BLaER1 treated with 17β-estradiol and CSF1 and Interleukin-3, amounts not matched to agents 10 nM and 100 nM (cell line): Measurements from ENCODE around the gene ADGRD2.

Source experiments
- H3K27ac ChIP-seq, 11 experiments: shearing (Covaris generic); formaldehyde crosslinking; 2 replicates each; pipeline ENCODE4 v1.8.1; 2022
- H3K27me3 ChIP-seq, 11 experiments: shearing (Covaris generic); formaldehyde crosslinking; 2 replicates each; pipeline ENCODE4 v1.8.1; 2022
- H3K36me3 ChIP-seq, 11 experiments: shearing (Covaris generic); formaldehyde crosslinking; 2 replicates each; pipeline ENCODE4 v1.8.1; 2022
- H3K4me1 ChIP-seq, 10 experiments: shearing (Covaris generic); formaldehyde crosslinking; 2 replicates each; pipeline ENCODE4 v1.8.1; 2022
- H3K4me2 ChIP-seq, 11 experiments: shearing (Covaris generic); formaldehyde crosslinking; 2 replicates each; pipeline ENCODE4 v1.8.1; 2022
- H3K4me3 ChIP-seq, 10 experiments: shearing (Covaris generic); formaldehyde crosslinking; 2 replicates each; pipeline ENCODE4 v1.8.1; 2022
- H3K9ac ChIP-seq, 11 experiments: shearing (Covaris generic); formaldehyde crosslinking; 2 replicates each; pipeline ENCODE4 v1.8.1; 2022
- H3K9me3 ChIP-seq, 11 experiments: shearing (Covaris generic); formaldehyde crosslinking; replicated peaks in 1 of 11; 2 replicates each; pipeline ENCODE4 v1.8.1; 2022
- H4K20me1 ChIP-seq, 11 experiments: shearing (Covaris generic); formaldehyde crosslinking; 2 replicates each; pipeline ENCODE4 v1.8.1; 2022
- Cebpa-rat ChIP-seq, 11 experiments: shearing (Covaris generic); IDR thresholded peaks; 2 replicates each; pipeline ENCODE4 v1.8.1; 2022

Gene ADGRD2

DNA sequence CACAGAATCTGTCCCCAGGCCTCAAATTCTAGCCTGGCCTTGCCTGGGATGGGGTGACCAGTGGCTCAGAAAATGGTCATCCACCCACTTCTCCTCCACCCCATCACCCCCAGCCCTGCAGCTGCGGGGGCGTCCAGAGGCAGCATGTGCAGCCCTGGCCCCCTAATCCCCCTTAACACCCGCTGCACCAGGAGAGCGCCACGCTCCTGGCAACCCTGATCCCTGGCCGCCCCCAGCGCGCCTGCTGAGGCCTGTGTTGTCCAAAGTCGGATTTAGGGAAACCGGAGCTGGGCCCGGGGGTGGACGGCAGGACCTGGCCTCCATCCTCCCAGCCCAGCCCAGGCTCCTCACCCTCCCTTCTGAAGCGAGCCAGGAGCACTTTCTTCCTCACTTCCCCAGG is 35.0 kb downstream of the ADGRD2 start:
- no peak overlapping the region for H3K4me2 ChIP-seq
- H3K4me3 ChIP-seq = no peak overlapping the region
- H3K9ac ChIP-seq = no peak overlapping the region
- no peak overlapping the region for H3K27ac ChIP-seq
- TF ChIP-seq Cebpa-rat (IDR thresholded peaks at IDR 0.05) = no peak
- no peaks in the 10 kb centered on the region; a peak in 1 of 22 replicates for H4K20me1 ChIP-seq
- no peaks in the 10 kb centered on the region for H3K36me3 ChIP-seq
- H3K4me1 ChIP-seq = peaks cover 0 to 8% (median 0%) of the 10 kb centered on the region in 10 experiments; a peak in 4 of 20 replicates
- H3K9me3 ChIP-seq = no peaks in the 10 kb centered on the region
- no peaks in the 10 kb centered on the region for H3K27me3 ChIP-seq

DNA sequence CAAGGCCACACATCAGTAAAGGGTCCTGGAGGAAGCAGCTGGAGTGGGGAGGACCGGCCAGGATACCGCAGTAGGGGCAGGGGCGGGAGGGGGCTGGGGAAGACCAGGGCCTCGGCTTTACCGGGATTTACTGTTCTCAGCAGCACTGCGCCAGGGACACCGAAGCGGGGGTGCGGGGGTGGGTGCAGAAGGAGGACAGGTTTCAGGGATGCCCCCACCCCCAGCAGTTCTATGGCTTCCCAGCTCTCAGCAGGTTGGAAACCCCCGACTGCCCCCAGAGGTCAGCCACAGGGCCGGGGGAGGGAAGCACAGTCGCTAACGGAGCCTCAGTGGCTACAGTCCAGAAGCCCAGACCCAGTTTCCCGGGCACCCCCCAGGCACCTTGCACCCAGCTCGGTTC is 35.7 kb downstream of the ADGRD2 start:
- peaks cover 0 to 1% (median 0%) of the 10 kb centered on the region in 10 experiments; a peak in 1 of 20 replicates for H3K4me1 ChIP-seq
- no peak overlapping the region for H3K27ac ChIP-seq
- no peak overlapping the region for H3K4me2 ChIP-seq
- H3K9me3 ChIP-seq = no peaks in the 10 kb centered on the region
- H3K36me3 ChIP-seq = no peaks in the 10 kb centered on the region
- no peak overlapping the region for H3K9ac ChIP-seq
- no peak overlapping the region for H3K4me3 ChIP-seq
- no peaks in the 10 kb centered on the region for H4K20me1 ChIP-seq
- H3K27me3 ChIP-seq = no peaks in the 10 kb centered on the region
- TF ChIP-seq Cebpa-rat (IDR thresholded peaks at IDR 0.05) = no peak

DNA sequence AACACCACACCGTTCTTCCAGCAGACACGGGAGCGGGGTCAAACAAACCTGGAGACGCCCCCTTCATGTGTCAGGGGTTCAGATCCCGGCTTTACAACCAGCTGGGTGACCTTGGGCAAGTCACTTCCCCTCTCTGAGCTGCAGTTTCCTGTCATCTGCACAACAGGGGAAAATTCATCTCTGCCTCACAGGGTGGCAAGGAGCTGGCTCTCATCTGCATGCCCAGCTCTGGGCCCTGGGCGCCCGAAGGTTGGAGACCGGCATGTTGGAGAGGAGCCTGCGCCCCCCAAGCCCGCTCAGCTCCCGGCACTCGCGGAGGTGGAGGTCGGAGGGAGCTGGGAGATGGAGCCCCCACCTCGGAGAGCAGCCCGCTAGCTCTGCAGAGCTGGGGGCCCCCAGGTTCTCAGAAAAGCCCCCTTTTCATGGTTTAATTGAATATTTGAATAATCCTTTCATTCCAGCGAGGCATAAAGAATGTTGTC is 36.6 kb downstream of the ADGRD2 start:
- no peaks in the 10 kb centered on the region for H3K27me3 ChIP-seq
- no peak overlapping the region for H3K27ac ChIP-seq
- H3K4me1 ChIP-seq = no peaks in the 10 kb centered on the region
- no peak for TF ChIP-seq Cebpa-rat (IDR thresholded peaks at IDR 0.05)
- no peaks in the 10 kb centered on the region for H4K20me1 ChIP-seq
- H3K9ac ChIP-seq = no peak overlapping the region
- no peaks in the 10 kb centered on the region for H3K36me3 ChIP-seq
- H3K4me2 ChIP-seq = no peak overlapping the region
- H3K9me3 ChIP-seq = no peaks in the 10 kb centered on the region
- H3K4me3 ChIP-seq = no peak overlapping the region

DNA sequence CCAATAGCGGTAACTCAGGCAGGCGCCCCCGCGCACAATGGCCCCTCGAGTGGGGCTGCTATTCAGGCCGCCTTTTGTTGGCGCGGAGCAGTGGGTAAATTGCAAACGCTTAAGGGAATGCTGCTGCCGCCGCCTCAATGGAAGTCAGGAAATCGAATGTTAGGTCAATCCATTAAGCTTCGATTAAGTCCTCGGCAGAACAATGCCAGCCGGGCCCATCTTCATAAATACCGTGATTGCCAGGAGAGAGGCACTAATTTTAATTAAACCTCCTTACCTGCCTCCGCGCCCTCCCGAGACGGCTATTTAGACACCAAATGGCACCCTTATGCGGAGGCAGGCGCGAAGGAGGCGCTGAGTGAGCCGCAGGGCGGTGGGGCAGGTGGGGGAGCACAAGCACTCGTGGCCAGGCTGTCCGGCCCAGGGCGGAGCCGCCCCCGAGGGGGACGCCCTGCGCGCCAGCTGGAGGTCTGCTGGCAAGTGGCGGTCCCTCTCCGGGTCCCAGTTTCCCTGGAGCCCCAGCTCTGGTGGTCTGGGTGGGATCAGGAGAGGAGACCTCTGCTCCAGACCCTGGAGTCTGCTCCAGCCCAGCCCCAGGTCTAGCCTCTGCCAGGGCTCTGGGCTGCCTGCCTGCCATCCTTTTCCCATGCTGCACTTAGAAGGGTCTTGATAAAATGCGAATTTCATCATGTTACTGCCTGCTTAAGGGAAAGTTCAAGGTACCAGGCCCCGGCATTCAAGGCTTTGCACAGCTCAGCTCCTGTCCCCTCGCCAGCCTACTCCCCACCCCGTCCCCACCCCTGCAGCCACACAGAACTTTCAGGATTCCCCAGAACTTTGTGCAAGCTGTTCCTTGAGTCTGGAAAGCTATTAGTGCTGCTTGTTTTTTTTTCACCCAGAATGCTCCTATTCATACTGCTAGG is 37.3 kb downstream of the ADGRD2 start:
- no peak for TF ChIP-seq Cebpa-rat (IDR thresholded peaks at IDR 0.05)
- H4K20me1 ChIP-seq = no peaks in the 10 kb centered on the region
- no peaks in the 10 kb centered on the region for H3K4me1 ChIP-seq
- H3K4me2 ChIP-seq = no peak overlapping the region
- H3K9me3 ChIP-seq = no peaks in the 10 kb centered on the region
- no peaks in the 10 kb centered on the region for H3K27me3 ChIP-seq
- no peak overlapping the region for H3K27ac ChIP-seq
- no peak overlapping the region for H3K9ac ChIP-seq
- H3K4me3 ChIP-seq = no peak overlapping the region
- no peaks in the 10 kb centered on the region for H3K36me3 ChIP-seq

GRCh38 chr9:124488641-124489210 is 38.5 kb downstream of the ADGRD2 start:
- H3K27me3 ChIP-seq = no peaks in the 10 kb centered on the region
- no peak overlapping the region for H3K4me2 ChIP-seq
- no peak overlapping the region for H3K27ac ChIP-seq
- H3K4me1 ChIP-seq = no peaks in the 10 kb centered on the region
- no peak overlapping the region for H3K9ac ChIP-seq
- peaks cover 0 to 2% (median 0%) of the 10 kb centered on the region in 11 experiments; a peak in 1 of 22 replicates for H4K20me1 ChIP-seq
- no peaks in the 10 kb centered on the region for H3K36me3 ChIP-seq
- no peak for TF ChIP-seq Cebpa-rat (IDR thresholded peaks at IDR 0.05)
- H3K9me3 ChIP-seq = no peaks in the 10 kb centered on the region
- H3K4me3 ChIP-seq = no peak overlapping the region

DNA sequence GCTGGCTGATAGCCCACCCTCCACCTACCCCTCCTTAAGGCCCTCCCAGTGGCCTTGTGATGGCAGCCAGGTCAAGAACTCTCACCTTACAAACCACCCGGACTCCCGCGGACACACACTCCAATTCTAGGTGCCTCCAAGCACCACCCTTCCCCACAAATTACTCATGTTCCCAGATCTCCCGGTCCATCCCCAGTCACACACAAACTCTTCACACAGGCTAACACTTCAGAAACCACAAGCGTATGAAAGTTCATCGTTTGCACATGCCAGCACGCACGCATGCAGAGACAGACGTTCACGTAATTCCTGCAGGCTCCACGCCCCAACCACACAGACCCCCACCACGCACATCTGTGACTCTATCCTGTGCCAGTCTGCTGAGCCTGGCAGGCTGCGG is 39.0 kb downstream of the ADGRD2 start:
- peaks cover 0 to 6% (median 0%) of the 10 kb centered on the region in 11 experiments; a peak in 1 of 22 replicates for H4K20me1 ChIP-seq
- no peak overlapping the region for H3K27ac ChIP-seq
- no peaks in the 10 kb centered on the region for H3K36me3 ChIP-seq
- H3K4me2 ChIP-seq = no peak overlapping the region
- H3K4me1 ChIP-seq = no peaks in the 10 kb centered on the region
- no peak overlapping the region for H3K9ac ChIP-seq
- TF ChIP-seq Cebpa-rat (IDR thresholded peaks at IDR 0.05) = no peak
- H3K9me3 ChIP-seq = no peaks in the 10 kb centered on the region
- no peaks in the 10 kb centered on the region for H3K27me3 ChIP-seq
- H3K4me3 ChIP-seq = no peak overlapping the region

DNA sequence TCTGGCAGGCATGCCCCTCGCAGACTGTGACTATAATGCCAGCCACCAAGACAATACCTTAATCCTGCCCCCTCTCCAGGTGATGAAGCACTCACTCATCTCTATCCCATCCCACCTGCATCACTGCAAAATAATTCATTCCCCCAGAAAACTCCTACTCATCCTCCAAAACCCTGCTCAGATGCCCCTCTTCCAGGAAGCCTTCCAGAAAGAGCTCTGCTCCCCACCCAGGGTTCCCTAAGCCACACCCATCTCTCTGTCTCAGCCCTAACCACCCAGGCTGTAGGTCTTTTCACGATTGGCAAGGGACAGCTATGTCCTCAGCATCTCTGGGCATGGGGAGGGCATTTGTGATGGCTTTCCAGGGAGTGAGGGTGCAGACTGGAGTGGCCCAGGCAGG is 39.8 kb downstream of the ADGRD2 start:
- Histone ChIP-seq H3K9me3 (no peaks in the 10 kb centered on the region), H3K4me2 (no peak overlapping the region), H3K27me3 (no peaks in the 10 kb centered on the region), H3K27ac (no peak overlapping the region), H3K4me1 (0 out of 20 replicates have a peak, but pooled peaks cover 0 to under 1% (median 0%) of the 10 kb centered on the region in 10 experiments), H3K4me3 (no peak overlapping the region), H3K9ac (no peak overlapping the region), H3K36me3 (no peaks in the 10 kb centered on the region), H4K20me1 (peaks cover 0 to 6% (median 0%) of the 10 kb centered on the region in 11 experiments; a peak in 1 of 22 replicates)
- no peak for TF ChIP-seq Cebpa-rat (IDR thresholded peaks at IDR 0.05)

DNA sequence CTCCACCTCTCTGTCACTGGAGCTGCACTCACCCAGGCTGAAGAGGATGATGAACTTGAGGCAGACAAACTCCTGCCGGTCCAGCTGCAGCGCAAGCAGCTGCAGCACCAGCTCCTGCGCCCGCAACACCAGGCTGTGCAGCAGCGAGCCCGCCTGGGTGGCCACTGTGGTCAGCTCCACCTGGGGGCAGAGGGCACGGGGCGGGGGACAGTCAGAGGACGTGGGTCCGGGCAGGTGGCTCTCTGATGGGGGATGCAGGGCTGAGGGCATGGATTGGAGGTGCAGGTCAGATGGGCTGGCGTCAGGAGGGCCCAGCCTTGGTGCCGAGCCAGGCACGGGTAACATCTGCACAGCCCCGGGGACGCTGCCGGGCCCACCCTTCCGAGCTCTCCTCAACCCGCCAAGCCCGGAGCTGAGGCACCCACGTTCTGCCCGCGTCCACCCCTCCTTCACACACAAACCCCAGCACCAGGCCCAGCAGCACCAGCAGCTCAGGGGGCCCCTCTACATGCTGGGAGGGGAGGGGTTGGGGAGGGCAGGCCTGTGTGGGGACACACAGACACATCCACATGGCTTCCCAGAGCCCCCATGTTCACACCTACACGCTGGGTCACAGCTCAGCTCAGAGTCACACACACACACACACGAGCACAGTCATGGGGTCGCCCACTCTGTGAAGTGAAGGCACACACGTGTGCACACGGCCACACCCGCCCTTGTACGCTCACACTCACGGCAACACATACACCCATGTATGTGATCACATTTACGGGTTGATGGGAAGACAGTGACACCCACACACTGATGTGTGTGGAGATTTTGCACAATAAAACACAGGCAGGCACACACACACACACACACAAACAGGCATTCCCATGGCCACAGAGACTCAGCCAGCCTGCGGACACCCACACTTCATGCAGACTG is 41.1 kb downstream of the ADGRD2 start:
- H3K9ac ChIP-seq = no peak overlapping the region
- H3K4me3 ChIP-seq = no peak overlapping the region
- TF ChIP-seq Cebpa-rat (IDR thresholded peaks at IDR 0.05) = no peak
- H3K36me3 ChIP-seq = no peaks in the 10 kb centered on the region
- H3K27ac ChIP-seq = no peak overlapping the region
- no peaks in the 10 kb centered on the region for H3K9me3 ChIP-seq
- no peak overlapping the region for H3K4me2 ChIP-seq
- H3K27me3 ChIP-seq = no peaks in the 10 kb centered on the region
- H3K4me1 ChIP-seq = peaks cover 9 to 14% (median 11%) of the 10 kb centered on the region in 10 experiments
- H4K20me1 ChIP-seq = peaks cover 0 to 6% (median 0%) of the 10 kb centered on the region in 11 experiments; a peak in 1 of 22 replicates

DNA sequence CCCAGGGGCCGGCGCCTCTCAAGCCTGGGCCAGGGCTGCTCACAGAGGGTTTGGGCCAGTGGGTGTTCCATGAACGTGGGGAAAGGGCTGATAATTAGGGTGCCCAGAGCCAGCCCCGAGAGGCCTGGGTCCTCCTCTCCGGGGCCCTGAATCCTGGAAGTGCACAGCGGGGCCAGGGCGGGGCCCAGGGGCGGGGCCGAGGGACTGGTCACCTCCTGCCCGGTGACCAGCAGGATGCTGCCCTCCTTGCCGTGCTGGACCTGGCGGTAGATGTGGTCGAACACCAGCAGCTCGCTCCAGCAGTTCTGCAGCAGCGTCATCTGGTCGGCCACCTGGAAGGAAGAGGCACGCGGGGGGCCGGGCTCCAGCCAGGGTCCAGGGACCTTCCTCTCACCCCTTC is 42.6 kb downstream of the ADGRD2 start:
- Histone ChIP-seq H3K27me3 (no peaks in the 10 kb centered on the region; a peak in 1 of 22 replicates), H3K4me2 (no peak overlapping the region), H3K36me3 (no peaks in the 10 kb centered on the region), H4K20me1 (peaks cover 0 to 6% (median 0%) of the 10 kb centered on the region in 11 experiments; a peak in 1 of 22 replicates), H3K9ac (no peak overlapping the region), H3K4me1 (peaks cover 11 to 19% (median 15%) of the 10 kb centered on the region in 10 experiments), H3K9me3 (no peaks in the 10 kb centered on the region), H3K4me3 (no peak overlapping the region), H3K27ac (no peak overlapping the region)
- TF ChIP-seq Cebpa-rat (IDR thresholded peaks at IDR 0.05) = no peak
